NCI-H2171 (cell line): ENCODE results near the gene NADSYN1.
A peak's percentile ranks its signal among the peaks of the same experiment; 100 is the strongest.
"Not testable (repeated sequence)": the region's sequence is repeated elsewhere in the genome, so short reads cannot be mapped to it uniquely, and the experiment has no call there.

Source experiments
- DNase-seq: peaks from one replicate; lab custom pipeline; 2025; lab: John Stamatoyannopoulos, UW

NADSYN1 gene

DNA sequence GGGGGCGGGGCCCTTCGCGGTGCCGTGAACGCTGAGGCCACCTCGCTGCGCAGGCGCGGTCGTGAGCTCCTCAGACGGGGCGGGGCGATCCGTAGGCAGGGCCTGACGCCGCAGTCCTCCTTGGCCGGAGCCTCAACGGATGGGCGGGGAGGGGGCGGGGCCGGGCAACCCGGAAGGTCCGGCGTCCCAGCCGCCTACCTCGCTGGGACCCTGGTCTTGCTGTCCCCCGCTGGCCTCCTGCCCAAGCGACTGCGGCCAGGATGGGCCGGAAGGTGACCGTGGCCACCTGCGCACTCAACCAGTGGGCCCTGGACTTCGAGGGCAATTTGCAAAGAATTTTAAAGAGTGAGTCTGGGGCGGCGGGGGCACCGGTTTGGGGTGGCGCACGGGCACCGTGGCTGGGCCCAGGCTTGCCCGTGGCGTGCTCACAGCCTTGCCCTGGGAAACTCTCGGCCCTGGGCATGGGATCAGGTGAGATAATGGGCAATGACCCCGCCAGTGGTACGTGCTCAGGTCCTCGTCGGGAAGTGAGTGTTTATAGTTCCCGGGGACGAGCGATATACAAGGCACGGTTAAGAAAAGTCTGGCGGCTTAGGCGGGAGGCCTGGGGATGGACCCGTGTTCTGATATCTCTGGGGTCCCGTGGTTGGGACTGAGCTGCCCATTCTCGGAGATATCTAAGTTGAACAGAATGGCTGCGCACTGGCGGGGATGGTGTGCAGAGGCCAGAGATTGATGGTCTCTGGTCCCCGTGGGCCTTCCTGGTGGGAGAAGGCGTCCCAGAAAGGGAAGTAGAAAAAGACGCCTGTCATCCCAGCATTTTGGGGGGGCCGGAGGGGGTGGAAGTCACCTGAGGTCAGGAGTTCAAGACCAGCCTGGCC, at the start of gene NADSYN1:
TSS of gene NADSYN1 (plus strand) at position 167 of the 881 bp plus-strand sequence. CDS start at position 261, 94 bp downstream.
- peak; percentile 90 for DNase-seq

DNA sequence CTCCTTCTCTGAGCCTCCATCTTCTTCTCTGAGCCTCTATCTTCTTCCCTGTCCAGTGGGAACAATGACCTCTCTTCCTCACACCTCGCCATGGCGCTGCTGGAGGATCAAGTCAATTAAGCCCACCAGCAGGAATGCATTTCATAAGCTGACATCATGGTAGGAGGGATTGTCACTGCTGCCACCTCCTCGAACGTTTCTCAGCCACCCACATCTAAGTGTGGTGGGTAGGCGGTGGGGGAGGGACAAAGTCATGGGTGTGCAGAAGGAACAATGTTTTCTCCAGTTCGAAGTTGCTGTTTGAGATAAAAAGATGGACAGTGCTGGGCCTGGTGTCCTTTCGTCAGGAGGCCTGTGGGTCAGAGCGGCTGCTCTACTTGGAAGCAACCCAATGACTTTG, 48.8 kb upstream of the NADSYN1 start:
- DNase-seq: no peak

DNA sequence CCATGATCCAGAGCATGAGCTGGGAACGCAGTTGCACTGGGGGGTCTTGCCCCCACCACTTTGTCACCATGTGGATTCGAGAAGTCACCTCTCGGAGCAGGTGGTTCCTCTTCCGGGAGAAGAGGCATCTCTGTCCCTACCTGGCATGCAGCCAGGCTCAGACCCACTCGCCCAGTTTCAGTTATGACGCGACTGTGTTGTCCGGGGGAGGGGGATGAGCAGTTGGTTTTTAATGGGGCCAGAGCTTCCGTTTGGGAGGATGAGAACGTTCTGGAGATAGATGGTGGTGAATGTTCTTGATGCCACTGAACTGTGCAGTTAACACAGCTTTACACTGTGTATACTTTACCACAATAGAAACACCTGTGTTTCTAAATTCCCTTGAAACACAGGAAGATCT, 46.3 kb upstream of the NADSYN1 start:
- no peak for DNase-seq

DNA sequence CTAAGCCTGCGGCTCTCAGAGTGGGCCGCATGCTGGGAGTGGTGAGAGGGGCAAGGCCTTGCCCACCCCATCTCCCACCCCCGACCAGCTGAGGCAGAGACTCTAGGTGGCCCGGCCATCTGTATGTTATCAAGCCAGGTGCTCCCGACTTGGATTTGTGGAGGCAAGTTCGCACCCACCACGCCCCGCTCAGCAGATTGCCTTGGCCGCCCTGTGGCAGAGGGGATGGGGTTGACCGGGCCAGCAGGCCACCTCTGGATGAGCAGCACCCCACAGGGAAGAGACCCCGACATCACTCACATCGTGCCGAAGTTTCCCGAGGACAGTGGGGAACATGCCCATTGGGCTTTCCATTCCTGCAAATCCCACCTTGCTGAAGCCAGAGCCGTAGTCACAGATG, 45.6 kb upstream of the NADSYN1 start:
- no peak for DNase-seq

DNA sequence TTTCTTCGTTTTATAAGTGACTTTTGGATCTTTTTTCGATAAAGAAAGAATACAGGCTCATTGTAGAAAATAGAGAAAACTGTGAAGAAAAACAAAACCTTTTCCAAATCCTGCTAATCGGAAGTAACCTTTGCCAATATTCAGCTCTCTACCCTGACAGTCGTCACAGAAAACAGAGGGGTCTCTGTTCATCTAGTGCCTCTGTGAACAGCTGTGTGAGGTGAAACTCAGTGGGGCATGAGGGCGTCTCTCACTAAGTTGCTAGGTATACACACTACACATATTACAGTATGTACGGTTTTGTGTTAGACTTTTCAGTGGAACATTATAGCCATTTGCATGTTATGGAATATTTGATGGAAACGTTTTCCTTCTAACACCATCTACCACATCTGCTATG, 44.2 kb upstream of the NADSYN1 start:
- no peak for DNase-seq

DNA sequence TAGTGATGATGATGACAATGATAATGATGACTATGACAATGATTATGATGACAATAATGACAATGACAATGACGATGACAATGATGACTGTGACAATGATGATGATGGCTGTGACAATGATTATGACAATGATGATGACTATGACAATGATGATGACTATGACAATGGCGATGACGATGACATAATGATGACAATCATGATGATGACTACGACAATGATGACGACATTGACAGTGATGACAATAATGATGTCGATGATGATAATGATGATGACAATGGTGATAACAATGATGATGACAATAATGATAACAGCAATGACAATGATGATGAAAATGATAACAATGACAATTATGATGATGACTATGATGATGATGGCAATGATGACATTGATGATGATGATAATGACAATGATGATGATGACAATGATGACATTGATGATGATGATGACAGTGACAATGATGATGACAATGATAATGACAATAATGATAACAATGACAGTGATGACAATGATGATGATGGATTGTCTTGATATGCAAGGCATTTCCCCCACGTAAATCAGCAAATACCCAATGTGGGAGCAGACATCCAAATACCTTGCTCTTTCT, 42.5 kb upstream of the NADSYN1 start:
- no peak for DNase-seq

DNA sequence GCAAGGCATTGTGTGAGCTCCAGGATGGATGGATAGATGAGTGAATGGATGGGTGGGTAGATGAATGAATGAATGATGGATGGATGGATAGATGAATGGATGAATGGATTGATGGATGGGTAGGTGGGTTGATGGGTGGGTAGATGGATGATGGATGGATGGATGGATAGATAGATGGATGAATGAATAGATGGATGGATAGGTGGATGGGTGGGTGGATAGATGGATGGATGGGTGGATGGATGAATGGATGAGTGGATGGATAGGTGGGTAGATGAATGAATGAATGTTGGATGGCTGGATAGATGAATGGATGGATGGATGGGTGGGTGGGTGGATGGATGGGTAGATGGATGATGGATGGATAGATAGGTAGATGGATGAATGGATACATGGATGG, 38.4 kb upstream of the NADSYN1 start:
- DNase-seq: no peak

DNA sequence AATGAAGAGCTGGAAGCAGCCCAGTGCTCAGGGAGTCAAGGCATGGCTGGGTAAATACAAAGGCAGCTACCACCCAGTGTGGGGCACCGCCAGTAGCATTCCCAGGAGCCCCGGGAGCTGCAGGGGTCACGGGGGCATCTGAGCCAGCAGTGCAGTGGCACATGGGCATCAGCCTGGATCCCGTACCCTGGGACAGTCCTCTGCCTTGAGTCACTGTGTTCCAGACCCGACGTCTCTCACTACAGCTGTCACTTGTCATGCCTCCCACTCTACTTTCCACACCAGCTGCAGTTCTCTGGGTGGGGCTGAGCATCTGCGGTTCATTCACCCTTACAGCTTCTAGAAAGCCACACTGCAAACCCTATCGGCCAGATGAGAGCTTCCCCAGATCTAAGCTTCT, 34.4 kb upstream of the NADSYN1 start:
- DNase-seq: no peak

DNA sequence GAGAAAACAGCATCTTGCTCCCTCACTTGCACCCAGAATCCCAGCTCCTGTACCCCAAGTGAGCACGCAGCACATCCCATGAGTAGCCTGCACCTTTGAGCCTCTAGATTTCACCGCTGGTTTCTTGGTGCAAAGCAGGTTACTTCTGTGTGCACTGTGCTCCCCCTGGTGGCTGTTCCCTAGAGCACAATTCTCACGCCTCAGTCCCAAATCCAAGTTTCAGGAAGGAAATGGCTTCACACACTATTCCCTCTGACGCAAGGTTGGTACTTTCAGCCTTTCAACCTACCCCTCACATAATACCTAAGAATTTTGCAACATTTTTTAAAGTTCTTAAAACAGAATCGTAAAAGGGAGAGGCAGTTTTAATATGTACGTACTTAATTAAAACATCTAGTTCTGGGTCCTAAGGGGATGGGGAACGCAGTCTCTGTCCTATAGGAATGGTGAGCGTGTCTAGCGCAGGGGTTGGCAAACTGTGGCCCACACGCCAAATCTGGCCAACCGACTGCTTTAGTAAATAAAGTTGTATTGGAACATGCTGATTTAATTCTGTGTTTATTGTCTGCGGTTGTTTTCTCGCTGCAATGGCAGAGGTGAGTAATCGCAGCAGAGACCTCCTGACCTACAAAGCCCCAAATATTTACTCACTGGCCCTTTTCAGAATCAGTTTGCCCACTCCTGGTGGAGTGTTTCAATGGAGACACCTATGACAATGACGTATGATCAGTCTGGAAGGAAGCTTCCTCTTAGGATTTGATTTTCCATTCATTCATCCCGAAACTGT, 32.4 kb upstream of the NADSYN1 start:
- no peak for DNase-seq

DNA sequence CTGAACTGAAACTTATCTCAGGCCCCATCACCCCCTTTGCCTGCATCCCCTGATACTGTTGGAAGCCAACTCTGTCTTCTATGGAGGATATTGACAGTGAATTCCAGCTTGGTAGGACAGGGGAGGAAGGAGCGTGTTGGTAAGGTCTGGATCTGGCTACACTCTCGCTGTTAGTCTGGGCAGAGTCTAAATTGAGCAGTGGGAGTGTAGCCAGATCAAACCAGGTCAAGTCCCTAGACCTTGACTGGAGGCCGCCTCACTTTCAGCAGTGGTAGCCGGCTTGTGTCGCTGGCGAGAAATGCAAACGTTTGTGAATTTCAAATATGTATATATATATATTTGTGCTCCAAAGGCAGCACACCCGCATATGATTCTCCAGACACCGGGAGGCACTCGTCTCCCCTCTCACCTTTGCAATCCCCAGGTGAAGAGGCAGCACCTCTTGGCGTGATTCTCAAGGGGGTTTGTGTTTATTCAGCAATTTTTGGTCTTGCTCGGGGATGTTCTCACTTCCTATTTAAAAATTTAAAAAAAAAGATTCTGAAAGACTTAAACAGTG, 31.5 kb upstream of the NADSYN1 start:
- no peak for DNase-seq

DNA sequence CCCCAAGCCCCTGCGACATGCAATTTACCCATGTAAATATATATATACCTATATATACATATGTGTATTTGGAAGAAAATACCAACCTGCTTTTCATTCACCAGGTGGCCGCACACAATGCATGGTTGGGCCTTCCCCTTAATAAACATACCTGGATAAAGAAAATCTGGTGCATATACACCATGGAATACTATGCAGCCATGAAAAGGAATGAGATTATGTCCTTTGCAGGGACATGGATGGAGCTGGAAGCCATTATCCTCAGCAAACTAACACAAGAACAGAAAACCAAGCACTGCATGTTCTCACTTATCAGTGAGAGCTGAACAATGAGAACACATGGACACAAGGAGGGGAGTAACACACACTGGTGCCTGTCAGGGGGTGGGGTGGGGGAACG, 30.7 kb upstream of the NADSYN1 start:
- DNase-seq: not testable (repeated sequence)

DNA sequence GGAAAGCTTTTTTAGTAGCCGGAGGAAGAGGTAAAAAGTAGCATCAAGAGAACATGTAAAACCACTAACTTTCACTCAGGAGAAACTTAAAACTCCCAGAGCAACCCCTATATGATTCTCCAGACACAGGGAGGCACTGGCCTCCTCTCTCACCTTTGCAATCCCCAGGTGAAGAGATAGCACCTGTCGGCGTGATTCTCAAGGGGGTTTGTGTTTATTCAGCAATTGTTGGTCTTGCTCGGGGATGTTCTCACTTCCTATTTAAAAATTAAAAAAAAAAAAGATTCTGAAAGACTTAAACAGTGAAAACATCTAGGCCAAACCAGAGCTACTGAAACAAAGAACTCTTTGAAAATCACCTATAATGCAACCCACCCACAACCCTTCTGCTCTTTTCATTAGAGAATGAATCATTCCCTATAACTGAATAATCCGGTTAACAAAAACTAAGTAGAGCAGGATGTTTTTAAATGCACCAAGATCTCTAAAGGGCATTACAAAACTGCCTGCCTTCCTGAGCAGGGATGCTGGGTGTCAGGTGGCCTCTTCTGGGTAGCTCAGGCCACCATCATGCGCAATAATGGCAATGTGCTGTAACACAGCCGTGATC, 29.7 kb upstream of the NADSYN1 start:
- no peak for DNase-seq

DNA sequence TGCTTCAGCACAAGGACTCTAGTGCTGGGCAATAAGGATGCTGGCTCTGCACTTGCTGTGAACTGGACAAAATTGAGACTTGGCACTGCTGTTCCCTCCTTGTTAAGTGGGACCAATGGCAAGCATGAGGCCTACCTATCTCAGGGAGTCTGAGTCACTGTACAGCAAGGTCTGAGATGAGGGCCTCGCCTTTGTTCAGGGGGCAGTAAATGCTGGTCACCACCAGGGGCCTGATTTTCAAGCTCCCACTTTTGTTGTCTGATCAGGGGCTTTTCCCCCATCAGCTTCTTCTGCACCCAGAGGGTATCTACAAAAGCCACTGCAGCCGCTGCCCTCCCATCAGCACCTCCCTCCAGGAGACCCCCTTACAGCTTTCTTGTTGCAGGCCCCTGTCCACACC, 27.6 kb upstream of the NADSYN1 start:
- DNase-seq: no peak

DNA sequence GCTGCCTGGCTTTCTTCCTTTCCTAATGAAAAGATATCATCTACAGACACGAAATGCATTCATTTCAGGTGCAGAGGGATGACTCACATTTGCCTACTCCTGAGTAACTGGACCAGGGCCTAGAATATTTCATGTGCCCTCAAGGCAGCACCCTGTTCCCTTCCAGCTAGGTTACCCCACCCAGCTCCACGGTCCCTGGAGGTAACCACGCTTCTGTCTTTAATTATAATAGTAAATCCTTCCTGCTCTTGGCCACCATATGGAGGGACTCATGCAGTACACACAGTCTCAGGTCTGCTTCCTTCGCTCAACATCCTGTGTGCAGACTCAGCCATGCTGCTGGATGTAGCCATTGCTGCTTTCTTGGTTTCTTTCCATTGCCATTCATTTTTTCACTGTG, 27.1 kb upstream of the NADSYN1 start:
- DNase-seq: no peak

DNA sequence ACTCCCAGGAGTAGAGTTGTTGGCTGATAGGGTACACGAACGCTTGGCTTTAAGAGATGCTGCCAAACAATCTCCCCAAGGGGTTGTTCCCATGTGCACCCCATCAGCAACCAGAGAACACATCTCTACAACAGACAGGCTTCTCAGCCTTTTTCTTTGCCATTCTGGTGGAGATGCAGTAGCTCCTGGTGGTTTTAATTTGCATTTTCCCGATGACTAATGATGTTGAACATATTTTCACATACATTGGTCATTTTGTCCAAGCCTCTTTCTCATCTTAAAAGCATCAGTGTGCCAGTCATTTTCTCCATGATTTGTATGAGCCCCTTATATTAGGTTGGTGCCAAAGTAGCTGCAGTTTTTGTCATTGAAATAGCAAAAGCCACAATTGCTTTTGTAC, 26.6 kb upstream of the NADSYN1 start:
- DNase-seq: no peak

DNA sequence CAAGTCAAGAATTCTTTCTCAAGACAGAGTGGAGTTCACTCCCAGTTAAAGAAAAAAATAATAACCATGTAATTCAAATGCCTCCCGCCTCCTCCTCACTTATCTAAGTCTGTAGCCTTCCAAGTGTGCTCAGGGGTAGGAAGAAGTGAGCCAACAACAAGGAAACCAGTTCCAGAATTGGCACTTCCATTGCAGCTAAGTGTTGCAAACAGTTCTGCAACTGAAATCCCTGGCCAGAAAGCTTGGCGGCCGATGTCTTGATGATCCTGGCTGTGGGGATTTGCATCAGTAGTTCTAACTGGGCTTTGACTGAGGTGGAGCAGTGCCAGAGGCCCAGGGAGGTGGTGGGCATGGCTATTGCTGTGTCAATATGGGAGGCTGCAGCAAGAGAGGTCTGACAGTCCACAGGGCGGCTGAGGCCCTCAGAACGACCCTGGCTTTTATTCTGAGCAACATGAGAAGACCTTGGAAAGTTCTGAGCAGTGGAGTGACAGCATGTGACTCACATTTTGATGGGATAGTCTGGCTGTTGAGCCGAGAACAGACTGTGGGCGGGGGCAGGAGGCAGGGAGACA, 24.1 kb upstream of the NADSYN1 start:
- DNase-seq: no peak

DNA sequence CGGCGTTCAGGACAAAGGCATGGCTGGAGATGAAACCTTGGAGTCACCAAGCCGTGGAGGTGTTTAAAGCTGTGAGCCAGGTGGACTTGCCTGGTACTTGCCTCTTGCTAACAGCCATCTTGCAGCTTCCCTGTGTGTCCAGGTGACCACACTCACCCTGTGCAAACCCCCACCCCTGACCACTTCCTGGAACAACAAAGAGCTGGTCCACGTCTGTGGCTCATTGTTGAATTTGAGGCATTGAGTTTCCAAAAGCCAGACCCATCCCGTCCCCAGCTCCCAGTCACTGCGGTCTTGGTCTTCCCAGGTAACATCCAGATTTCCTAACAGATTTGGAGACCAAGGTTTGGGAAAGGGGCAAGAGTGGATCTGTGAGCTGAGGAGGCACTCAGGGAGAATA, 23.3 kb upstream of the NADSYN1 start:
- DNase-seq: no peak

DNA sequence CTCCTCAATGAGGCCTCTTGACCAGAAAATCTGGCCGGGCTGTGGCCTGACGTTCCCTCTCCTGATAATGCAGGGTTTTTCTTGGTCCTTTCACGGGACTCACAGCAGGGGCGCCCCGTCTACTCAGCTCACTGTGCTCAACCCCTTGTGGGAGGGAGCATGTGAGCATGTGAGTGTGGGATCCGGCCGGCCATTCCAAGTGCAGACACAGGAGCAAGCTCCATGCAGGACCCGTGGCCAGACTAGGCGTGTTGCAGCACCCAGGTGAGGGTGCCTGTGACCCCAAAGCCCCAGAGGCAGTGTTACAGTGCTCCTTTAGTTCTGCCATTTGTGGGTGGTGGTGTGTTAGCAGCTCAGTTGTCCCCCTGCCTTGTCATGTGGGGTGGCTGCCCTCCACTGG, 22.8 kb upstream of the NADSYN1 start:
- no peak for DNase-seq

DNA sequence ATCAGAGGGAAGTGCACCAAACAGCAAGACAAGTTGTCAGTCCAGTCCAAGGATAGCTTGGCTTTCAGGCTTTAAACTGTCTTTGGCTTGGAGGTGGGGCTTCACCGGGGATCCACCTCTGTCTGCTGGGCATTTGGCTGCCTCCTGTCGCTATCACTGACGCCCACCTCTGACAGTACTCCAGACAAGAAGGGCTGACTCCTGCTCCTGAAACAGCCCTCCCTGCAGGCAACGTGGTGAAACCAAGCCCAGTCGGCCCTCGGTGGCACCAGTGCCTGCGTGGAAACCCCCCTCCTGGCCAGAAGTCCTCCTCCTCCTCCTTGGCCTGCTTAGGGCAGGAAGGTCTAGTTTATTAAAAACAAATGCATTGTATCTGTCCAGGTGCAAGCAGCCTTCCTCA, 21.7 kb upstream of the NADSYN1 start:
- DNase-seq: no peak

DNA sequence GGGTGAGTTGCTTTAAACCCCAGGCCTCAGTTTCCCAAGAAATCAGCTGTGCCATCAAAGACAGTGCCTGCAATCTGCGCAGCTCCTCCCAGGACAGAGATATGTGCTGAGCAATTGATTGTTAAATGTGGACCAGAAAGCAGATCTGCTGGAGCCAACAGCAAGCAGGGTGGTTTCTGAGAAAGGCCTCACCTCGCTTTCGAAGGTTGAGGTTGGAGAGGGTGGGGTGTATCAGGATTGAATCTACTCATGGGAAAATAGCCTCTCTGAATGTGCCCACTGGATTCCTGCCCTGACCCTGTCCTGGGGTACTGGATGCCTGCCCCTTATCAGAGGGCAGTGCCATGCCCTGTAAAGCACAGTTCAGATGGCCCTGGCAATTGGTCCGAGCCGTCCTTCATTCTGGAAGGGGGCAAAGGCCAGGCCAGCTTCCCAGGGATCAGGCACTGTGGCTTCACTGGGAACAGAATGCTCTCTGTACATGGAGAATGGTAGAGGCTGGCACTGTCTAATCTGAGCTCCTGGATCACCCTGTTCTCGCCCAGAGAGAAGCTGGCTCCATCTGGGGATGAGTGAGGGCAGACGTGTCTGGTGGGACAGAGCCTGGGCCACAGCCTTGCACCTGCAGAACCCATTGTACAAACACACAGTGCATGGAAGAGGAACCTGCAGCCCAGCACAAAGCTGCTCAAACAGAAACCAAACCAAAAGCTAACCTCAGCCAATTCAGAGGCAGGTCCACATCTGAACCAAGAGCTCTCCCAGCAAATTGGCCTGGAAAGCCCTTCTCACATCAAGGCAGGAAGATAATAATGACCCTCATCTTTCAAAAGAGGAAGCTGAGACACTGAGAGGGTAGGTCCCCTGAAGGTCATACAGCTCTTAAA, 20.0 kb upstream of the NADSYN1 start:
- no peak for DNase-seq
